ENCODE data around the gene GALR3.
A peak's percentile ranks its signal among the peaks of the same experiment; 100 is the strongest.

DNA sequence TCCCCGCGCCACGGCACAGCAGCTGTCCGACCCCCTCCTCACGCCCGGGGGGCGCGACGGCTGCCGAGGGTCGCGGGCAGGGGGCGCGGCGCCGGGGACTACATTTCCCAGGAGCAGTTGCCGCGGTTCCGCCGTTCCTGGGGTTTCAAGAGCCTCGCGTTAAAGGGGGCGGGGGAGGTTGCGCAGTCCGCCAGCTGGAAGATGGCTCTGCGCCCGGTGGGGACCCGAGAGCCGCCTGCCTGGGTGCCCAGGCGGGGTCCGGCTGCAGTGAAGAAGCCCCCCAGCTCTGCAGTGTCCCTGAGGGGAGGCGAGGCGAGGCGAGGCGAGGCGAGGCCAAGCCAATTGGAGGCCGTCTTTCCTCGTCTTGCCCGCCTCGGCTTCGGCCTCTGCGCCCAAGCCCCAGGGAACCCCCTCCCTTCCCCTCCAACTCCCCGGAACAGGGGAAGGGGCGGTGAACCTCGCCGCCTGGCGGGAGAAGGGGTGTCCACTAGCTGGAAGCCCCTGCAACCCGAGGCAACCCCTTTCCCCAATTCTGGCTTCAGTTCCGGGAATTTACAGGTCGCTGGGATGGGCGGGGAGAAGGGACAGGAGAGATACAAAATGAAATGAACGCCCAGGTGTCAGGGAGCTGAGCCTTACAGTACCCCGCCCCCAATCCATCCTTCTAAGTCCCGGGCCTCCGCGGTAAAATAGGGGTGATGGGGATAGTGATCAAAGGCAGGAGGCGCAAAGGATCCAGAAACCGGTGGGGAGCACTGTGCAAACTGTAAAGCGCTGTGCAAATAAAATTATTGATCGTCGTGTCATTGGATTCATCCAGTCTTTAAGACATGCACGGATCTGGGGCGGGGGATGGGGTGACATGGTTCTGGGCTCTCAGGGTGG lies 20.6 kb upstream of the GALR3 start:
- TF ChIP-seq, protein P1, sequence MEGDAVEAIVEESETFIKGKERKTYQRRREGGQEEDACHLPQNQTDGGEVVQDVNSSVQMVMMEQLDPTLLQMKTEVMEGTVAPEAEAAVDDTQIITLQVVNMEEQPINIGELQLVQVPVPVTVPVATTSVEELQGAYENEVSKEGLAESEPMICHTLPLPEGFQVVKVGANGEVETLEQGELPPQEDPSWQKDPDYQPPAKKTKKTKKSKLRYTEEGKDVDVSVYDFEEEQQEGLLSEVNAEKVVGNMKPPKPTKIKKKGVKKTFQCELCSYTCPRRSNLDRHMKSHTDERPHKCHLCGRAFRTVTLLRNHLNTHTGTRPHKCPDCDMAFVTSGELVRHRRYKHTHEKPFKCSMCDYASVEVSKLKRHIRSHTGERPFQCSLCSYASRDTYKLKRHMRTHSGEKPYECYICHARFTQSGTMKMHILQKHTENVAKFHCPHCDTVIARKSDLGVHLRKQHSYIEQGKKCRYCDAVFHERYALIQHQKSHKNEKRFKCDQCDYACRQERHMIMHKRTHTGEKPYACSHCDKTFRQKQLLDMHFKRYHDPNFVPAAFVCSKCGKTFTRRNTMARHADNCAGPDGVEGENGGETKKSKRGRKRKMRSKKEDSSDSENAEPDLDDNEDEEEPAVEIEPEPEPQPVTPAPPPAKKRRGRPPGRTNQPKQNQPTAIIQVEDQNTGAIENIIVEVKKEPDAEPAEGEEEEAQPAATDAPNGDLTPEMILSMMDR (IDR thresholded peaks at IDR 0.05), result no peak
- TF ChIP-seq POLR2A (IDR thresholded peaks at IDR 0.05), result peak; percentile 50 to 75 (median 63)
